HCT116 (cell line): ENCODE measurements around the gene FAH. TPM values are rescaled to one million over a fixed set of nuclear protein-coding genes. Genes with fewer than 3 reads are reported as not detected.

Experiments used
- ATAC-seq: fragments of 200-7000 bp; cut with Tn5 transposase; 2 replicates; pipeline ENCODE4 v1.9.1; 2020; ENCODE audit warnings: mild to moderate bottlenecking, moderate library complexity
- BruUV-seq: library from RNA; stranded (reverse); fragments of 400-500 nt; replicated peaks from 2 replicates; lab custom pipeline; 2021; lab: Mats Ljungman, UMichigan
- CTCF ChIA-PET: fragments of 300-600 bp; sonication (Branson Sonifier 250); formaldehyde crosslinking; loops from one replicate; lab custom pipeline; 2021; ENCODE audit warnings: antibody characterized with exemption; lab: Charles Lee
- POLR2A ChIA-PET: fragments of 300-600, 350-600 bp; sonication (Branson Sonifier 250); formaldehyde crosslinking; loops from one replicate; lab custom pipeline; 2021; ENCODE audit warnings: antibody characterized with exemption; lab: Charles Lee
- RAD21 ChIA-PET, 2 experiments: fragments of 300-600 bp; sonication (Branson Sonifier 250); formaldehyde crosslinking; loops; one replicate each; lab custom pipeline; 2023; ENCODE audit warnings: low total read pairs in 2 of 2; ENCODE audit not compliant: uncharacterized antibody in 2 of 2, unreplicated experiment in 2 of 2, low non-redundant PET in 1 of 2; lab: Charles Lee
- DNase-seq: peaks from one replicate; pipeline ENCODE4 v3.0.0-alpha.2; 2010; ENCODE audit warnings: low read depth, low spot score
- H2AFZ ChIP-seq: fragments of 200-600 bp; shearing (Covaris generic), sonication (generic); 2 replicates; pipeline ENCODE4 v1.6.1; 2017; ENCODE audit warnings: low read depth, mixed run types, mixed read lengths, antibody characterized with exemption, low read length; ENCODE audit not compliant: poor library complexity, severe bottlenecking
- H3K27ac ChIP-seq: 2 replicates; pipeline ENCODE4 v1.5.1; 2012; ENCODE audit warnings: low read depth, low read length
- H3K27me3 ChIP-seq: fragments of 200-600 bp; sonication (generic); 2 replicates; pipeline ENCODE4 v1.6.1; 2016; ENCODE audit warnings: mixed run types, low read length, mixed read lengths; ENCODE audit not compliant: insufficient read depth
- H3K36me3 ChIP-seq, 2 experiments: fragments of 200-500 bp in 1 of 2; fragments of 200-600 bp in 1 of 2; sonication (Bioruptor generic) in 1 of 2; sonication (generic) in 1 of 2; 2 replicates each; pipeline versions ENCODE4 v1.5.1 to v1.6.1; 2014 to 2016; ENCODE audit warnings: low read length in 2 of 2, inconsistent platforms in 1 of 2, mixed read lengths in 1 of 2, mixed run types in 1 of 2; ENCODE audit not compliant: insufficient read depth in 2 of 2, control insufficient read depth in 1 of 2
- H3K4me1 ChIP-seq, 2 experiments: fragments of 200-600 bp in 1 of 2; sonication (generic) in 1 of 2; 2 replicates each; pipeline versions ENCODE4 v1.5.1 to v1.6.1; 2012 to 2017; ENCODE audit warnings: low read length in 2 of 2, inconsistent platforms in 1 of 2, mild to moderate bottlenecking in 1 of 2, mixed read lengths in 1 of 2, mixed run types in 1 of 2, moderate library complexity in 1 of 2; ENCODE audit not compliant: insufficient read depth in 2 of 2, control insufficient read depth in 1 of 2
- H3K4me2 ChIP-seq: fragments of 200-600 bp; sonication (generic); 2 replicates; pipeline ENCODE4 v1.6.1; 2017; ENCODE audit warnings: mixed run types, low read length, mixed read lengths
- H3K4me3 ChIP-seq, 2 experiments: fragments of 200-600 bp in 1 of 2; sonication (generic) in 1 of 2; replicated peaks in 1 of 2; 2 replicates each; pipeline ENCODE4 v1.5.1; 2011 to 2016; ENCODE audit warnings: low read length in 2 of 2, control low read depth in 1 of 2, low read depth in 1 of 2, mild to moderate bottlenecking in 1 of 2, mixed read lengths in 1 of 2, mixed run types in 1 of 2
- H3K79me2 ChIP-seq: fragments of 200-600 bp; sonication (generic); 2 replicates; pipeline ENCODE4 v1.6.1; 2017; ENCODE audit warnings: mild to moderate bottlenecking, mixed run types, low read length, moderate library complexity, mixed read lengths; ENCODE audit not compliant: insufficient read depth
- H3K9ac ChIP-seq: fragments of 200-600 bp; sonication (generic); 2 replicates; pipeline ENCODE4 v1.6.1; 2016; ENCODE audit warnings: low read length, mixed read lengths
- H3K9me2 ChIP-seq: fragments of 200-600 bp; sonication (generic), shearing (Covaris generic); 2 replicates; pipeline ENCODE4 v1.6.1; 2017; ENCODE audit warnings: mixed run types, mild to moderate bottlenecking, moderate library complexity; ENCODE audit not compliant: insufficient read depth
- H3K9me3 ChIP-seq, 2 experiments: fragments of 200-500 bp in 1 of 2; fragments of 200-600 bp in 1 of 2; sonication (Bioruptor generic) in 1 of 2; sonication (generic) in 1 of 2; 2 replicates each; pipeline ENCODE4 v1.6.1; 2014 to 2017; ENCODE audit warnings: low read length in 2 of 2, mixed read lengths in 2 of 2, inconsistent platforms in 1 of 2, low read depth in 1 of 2, mild to moderate bottlenecking in 1 of 2, mixed run types in 1 of 2, moderate library complexity in 1 of 2; ENCODE audit not compliant: control insufficient read depth in 1 of 2, insufficient read depth in 1 of 2
- H4K20me1 ChIP-seq: fragments of 200-600 bp; sonication (generic), shearing (Covaris generic); 2 replicates; pipeline ENCODE4 v1.6.1; 2017; ENCODE audit warnings: mixed run types, mild to moderate bottlenecking, moderate library complexity; ENCODE audit not compliant: insufficient read depth
- CBX3 ChIP-seq: IDR thresholded peaks from 2 replicates; pipeline ENCODE4 v1.6.1; 2012; ENCODE audit warnings: low read depth
- CEBPB ChIP-seq: IDR thresholded peaks from 2 replicates; pipeline ENCODE4 v1.6.1; 2012; ENCODE audit warnings: low read depth
- EGR1 ChIP-seq: IDR thresholded peaks from 2 replicates; pipeline ENCODE4 v1.6.1; 2012; ENCODE audit warnings: low read depth
- ELF1 ChIP-seq: IDR thresholded peaks from 2 replicates; pipeline ENCODE4 v1.6.1; 2012; ENCODE audit warnings: low read depth, borderline replicate concordance
- JUND ChIP-seq: IDR thresholded peaks from 2 replicates; pipeline ENCODE4 v1.6.1; 2012
- POLR2AphosphoS5 ChIP-seq: IDR thresholded peaks from 2 replicates; pipeline ENCODE4 v1.6.1; 2011; ENCODE audit warnings: mild to moderate bottlenecking, low read depth, low read length, moderate library complexity
- RAD21 ChIP-seq: IDR thresholded peaks from 2 replicates; pipeline ENCODE4 v1.6.1; 2012; ENCODE audit warnings: low read depth, mild to moderate bottlenecking
- SIN3A ChIP-seq: IDR thresholded peaks from 2 replicates; pipeline ENCODE4 v1.6.1; 2012; ENCODE audit warnings: low read depth
- SP1 ChIP-seq: IDR thresholded peaks from 2 replicates; pipeline ENCODE4 v1.6.1; 2012; ENCODE audit warnings: low read depth
- SRF ChIP-seq: IDR thresholded peaks from 2 replicates; pipeline ENCODE4 v1.6.1; 2012; ENCODE audit warnings: low read depth
- YY1 ChIP-seq: IDR thresholded peaks from 2 replicates; pipeline ENCODE4 v1.6.1; 2011; ENCODE audit warnings: low read length, low read depth, moderate library complexity, mild to moderate bottlenecking; ENCODE audit not compliant: insufficient replicate concordance; ENCODE audit errors: extremely low read depth
- ZFX ChIP-seq: fragments of 450-650 bp; IDR thresholded peaks from 2 replicates; pipeline ENCODE4 v1.6.1; 2017
- ZNF274 ChIP-seq: fragments of 200-500 bp; sonication (Bioruptor generic); IDR thresholded peaks from 2 replicates; pipeline ENCODE4 v1.6.1; 2014; ENCODE audit warnings: mild to moderate bottlenecking, low read depth, low read length, inconsistent platforms
- intact Hi-C: fragments of 100-400 bp; cut with micrococcal nuclease; formaldehyde crosslinking; loops from 2 replicates; pipeline ENCODE4 v1.10.0; 2022
- total RNA-seq: library from RNA; stranded (reverse); gene quantifications from one replicate; pipeline ENCODE4 v1.2.1, GENCODE V29; 2021; ENCODE audit not compliant: unreplicated experiment
- TF ChIP-seq, protein P1 (sequence below), 3 experiments: fragments of 200-600 bp in 1 of 3; sonication (generic) in 1 of 3; IDR thresholded peaks in 2 of 3; conservative IDR thresholded peaks in 1 of 3; 2 replicates each; pipeline ENCODE4 v1.5.1; 2012 to 2017; ENCODE audit warnings: low read depth in 2 of 3, low read length in 2 of 3, antibody characterized with exemption in 1 of 3, borderline replicate concordance in 1 of 3, control low read depth in 1 of 3, mild to moderate bottlenecking in 1 of 3, mixed read lengths in 1 of 3, mixed run types in 1 of 3, moderate library complexity in 1 of 3; ENCODE audit not compliant: insufficient read depth in 1 of 3
- TF ChIP-seq, protein P2 (sequence below): IDR thresholded peaks from 2 replicates; pipeline ENCODE4 v1.6.1; 2011; ENCODE audit warnings: mild to moderate bottlenecking, low read length, moderate library complexity; ENCODE audit not compliant: insufficient replicate concordance; ENCODE audit errors: extremely low read depth
- TF ChIP-seq, protein P3 (sequence below): IDR thresholded peaks from 2 replicates; pipeline ENCODE4 v1.6.1; 2012

The FAH gene
- total RNA-seq, 1 experiment from 2014 or later: 20.0 TPM

GRCh38 chr15:80115021-80115420, 37.8 kb upstream of the FAH start:
- H3K9me2 ChIP-seq: no peaks in the 10 kb centered on the region
- H3K9ac ChIP-seq: no peak overlapping the region
- DNase-seq (no peak), ATAC-seq (no peak)
- TF ChIP-seq SP1 (no peak), JUND (no peak), CEBPB (no peak), ZFX (no peak), SRF (no peak), ELF1 (no peak)
- TF ChIP-seq, protein P1, sequence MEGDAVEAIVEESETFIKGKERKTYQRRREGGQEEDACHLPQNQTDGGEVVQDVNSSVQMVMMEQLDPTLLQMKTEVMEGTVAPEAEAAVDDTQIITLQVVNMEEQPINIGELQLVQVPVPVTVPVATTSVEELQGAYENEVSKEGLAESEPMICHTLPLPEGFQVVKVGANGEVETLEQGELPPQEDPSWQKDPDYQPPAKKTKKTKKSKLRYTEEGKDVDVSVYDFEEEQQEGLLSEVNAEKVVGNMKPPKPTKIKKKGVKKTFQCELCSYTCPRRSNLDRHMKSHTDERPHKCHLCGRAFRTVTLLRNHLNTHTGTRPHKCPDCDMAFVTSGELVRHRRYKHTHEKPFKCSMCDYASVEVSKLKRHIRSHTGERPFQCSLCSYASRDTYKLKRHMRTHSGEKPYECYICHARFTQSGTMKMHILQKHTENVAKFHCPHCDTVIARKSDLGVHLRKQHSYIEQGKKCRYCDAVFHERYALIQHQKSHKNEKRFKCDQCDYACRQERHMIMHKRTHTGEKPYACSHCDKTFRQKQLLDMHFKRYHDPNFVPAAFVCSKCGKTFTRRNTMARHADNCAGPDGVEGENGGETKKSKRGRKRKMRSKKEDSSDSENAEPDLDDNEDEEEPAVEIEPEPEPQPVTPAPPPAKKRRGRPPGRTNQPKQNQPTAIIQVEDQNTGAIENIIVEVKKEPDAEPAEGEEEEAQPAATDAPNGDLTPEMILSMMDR (IDR thresholded peaks at IDR 0.05 in 2 of 3, conservative IDR thresholded peaks at IDR 0.05 in 1 of 3; ENCODE audit: borderline replicate concordance in 1 of 3, insufficient read depth in 1 of 3, low read depth in 2 of 3, low read length in 2 of 3): no peak
- no peaks in the 10 kb centered on the region for H3K27me3 ChIP-seq
- no TSS peak for BruUV-seq
- H3K4me2 ChIP-seq: no peak overlapping the region
- H2AFZ ChIP-seq: no peak overlapping the region
- intact Hi-C loops: no loop called here
- RAD21 ChIA-PET: no interaction called here
- no peaks in the 10 kb centered on the region for H4K20me1 ChIP-seq
- no peak overlapping the region for H3K27ac ChIP-seq
- no peaks in the 10 kb centered on the region for H3K9me3 ChIP-seq
- no peaks in the 10 kb centered on the region for H3K36me3 ChIP-seq
- POLR2A ChIA-PET: no interaction called here
- peaks cover 9 to 26% of the 10 kb centered on the region in 2 experiments for H3K4me1 ChIP-seq
- no peak overlapping the region for H3K4me3 ChIP-seq
- H3K79me2 ChIP-seq: peaks cover 37% of the 10 kb centered on the region
- CTCF ChIA-PET: no interaction called here

DNA sequence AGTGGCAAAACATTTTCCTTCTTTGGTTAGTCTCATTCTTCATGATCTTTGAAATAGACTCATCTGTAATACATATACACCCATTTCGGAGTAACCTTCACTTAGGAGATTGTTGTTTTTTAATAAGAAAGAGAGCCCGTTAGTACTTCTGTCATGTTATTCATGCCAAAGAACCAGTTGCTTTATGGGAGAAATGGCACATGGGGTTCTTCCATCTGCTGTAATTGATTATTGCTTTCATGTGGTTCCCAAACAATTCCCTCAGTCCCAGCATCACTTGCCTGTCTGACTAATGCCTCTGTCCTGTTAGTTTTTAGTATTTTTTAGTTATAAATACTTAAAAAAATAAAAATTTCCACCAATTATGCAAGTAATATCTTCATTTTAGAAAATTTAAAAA, 33.8 kb upstream of the FAH start:
- Histone ChIP-seq H3K9me2 (no peaks in the 10 kb centered on the region), H3K4me3 (no peak overlapping the region), H3K36me3 (0 out of 4 replicates have a peak, but pooled peaks cover 0 to 2% of the 10 kb centered on the region in 2 experiments), H3K9me3 (no peaks in the 10 kb centered on the region), H2AFZ (no peak overlapping the region), H3K4me2 (no peak overlapping the region), H3K27me3 (no peaks in the 10 kb centered on the region), H4K20me1 (no peaks in the 10 kb centered on the region; the same call in 1 of the 2 replicates), H3K79me2 (peaks cover 28% of the 10 kb centered on the region; the same call in 1 of the 2 replicates), H3K4me1 (peaks cover 0 to 8% of the 10 kb centered on the region in 2 experiments; a peak in 2 of 4 replicates), H3K27ac (no peak overlapping the region), H3K9ac (no peak overlapping the region)
- intact Hi-C loops: no loop called here
- BruUV-seq: no TSS peak
- no peak for DNase-seq
- CTCF ChIA-PET: no interaction called here
- no peak for ATAC-seq
- POLR2A ChIA-PET: no interaction called here
- RAD21 ChIA-PET: no interaction called here
- TF ChIP-seq ZFX (no peak), CBX3 (no peak), RAD21 (no peak), SIN3A (no peak), ZNF274 (no peak), POLR2AphosphoS5 (no peak), SP1 (no peak), YY1 (no peak), ELF1 (no peak), EGR1 (no peak)
- TF ChIP-seq, protein P2, sequence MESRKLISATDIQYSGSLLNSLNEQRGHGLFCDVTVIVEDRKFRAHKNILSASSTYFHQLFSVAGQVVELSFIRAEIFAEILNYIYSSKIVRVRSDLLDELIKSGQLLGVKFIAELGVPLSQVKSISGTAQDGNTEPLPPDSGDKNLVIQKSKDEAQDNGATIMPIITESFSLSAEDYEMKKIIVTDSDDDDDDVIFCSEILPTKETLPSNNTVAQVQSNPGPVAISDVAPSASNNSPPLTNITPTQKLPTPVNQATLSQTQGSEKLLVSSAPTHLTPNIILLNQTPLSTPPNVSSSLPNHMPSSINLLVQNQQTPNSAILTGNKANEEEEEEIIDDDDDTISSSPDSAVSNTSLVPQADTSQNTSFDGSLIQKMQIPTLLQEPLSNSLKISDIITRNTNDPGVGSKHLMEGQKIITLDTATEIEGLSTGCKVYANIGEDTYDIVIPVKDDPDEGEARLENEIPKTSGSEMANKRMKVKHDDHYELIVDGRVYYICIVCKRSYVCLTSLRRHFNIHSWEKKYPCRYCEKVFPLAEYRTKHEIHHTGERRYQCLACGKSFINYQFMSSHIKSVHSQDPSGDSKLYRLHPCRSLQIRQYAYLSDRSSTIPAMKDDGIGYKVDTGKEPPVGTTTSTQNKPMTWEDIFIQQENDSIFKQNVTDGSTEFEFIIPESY: no peak
- TF ChIP-seq, protein P3, sequence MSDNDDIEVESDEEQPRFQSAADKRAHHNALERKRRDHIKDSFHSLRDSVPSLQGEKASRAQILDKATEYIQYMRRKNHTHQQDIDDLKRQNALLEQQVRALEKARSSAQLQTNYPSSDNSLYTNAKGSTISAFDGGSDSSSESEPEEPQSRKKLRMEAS: no peak
